HepG2 (cell line): Measurements from ENCODE around the gene RDH14. TPM values are rescaled to one million over a fixed set of nuclear protein-coding genes. Genes with fewer than 3 reads are reported as not detected.
A peak's percentile ranks its signal among the peaks of the same experiment; 100 is the strongest.

ENCODE experiments used
- ATF7 ChIP-seq, 2 experiments: fragments of 450-650 bp in 1 of 2; sonication (generic) in 1 of 2; formaldehyde crosslinking in 1 of 2; IDR thresholded peaks; 2 replicates each; pipeline versions ENCODE4 v1.4.0 to v1.6.1; 2016 to 2020; ENCODE audit warnings: antibody characterized with exemption in 1 of 2, mild to moderate bottlenecking in 1 of 2, missing genetic modification reagents in 1 of 2
- BCL6 ChIP-seq: IDR thresholded peaks from 2 replicates; pipeline ENCODE4 v1.6.1; 2016; ENCODE audit warnings: missing genetic modification reagents, missing compliant biosample characterization
- CEBPB ChIP-seq: IDR thresholded peaks from 2 replicates; pipeline ENCODE4 v1.6.1; 2011; ENCODE audit warnings: low read depth, low read length, improper control_type of control experiment, borderline replicate concordance
- CREBL2 ChIP-seq: sonication (generic); formaldehyde crosslinking; IDR thresholded peaks from 2 replicates; pipeline ENCODE4 v1.8.1; 2023; ENCODE audit warnings: missing genetic modification reagents, mild to moderate bottlenecking, borderline replicate concordance
- FOXK1 ChIP-seq: sonication (generic); formaldehyde crosslinking; IDR thresholded peaks from 2 replicates; pipeline ENCODE4 v1.4.0; 2020; ENCODE audit warnings: low read depth, missing genetic modification reagents, borderline replicate concordance
- HHEX ChIP-seq: IDR thresholded peaks from 2 replicates; pipeline ENCODE4 v1.6.1; 2016; ENCODE audit warnings: control low read depth
- HMGA1 ChIP-seq: sonication (generic); formaldehyde crosslinking; conservative IDR thresholded peaks from 2 replicates; pipeline ENCODE4 v1.4.0; 2020; ENCODE audit warnings: missing genetic modification reagents
- KDM4B ChIP-seq: sonication (generic); formaldehyde crosslinking; IDR thresholded peaks from 2 replicates; pipeline ENCODE4 v1.4.0; 2020; ENCODE audit warnings: missing genetic modification reagents
- MATR3 ChIP-seq: sonication (generic); formaldehyde crosslinking; IDR thresholded peaks from 2 replicates; pipeline ENCODE4 v1.4.0; 2020; ENCODE audit warnings: missing genetic modification reagents
- NFYC ChIP-seq: IDR thresholded peaks from 2 replicates; pipeline ENCODE4 v1.6.1; 2016; ENCODE audit warnings: missing genetic modification reagents, missing compliant biosample characterization
- PHF20 ChIP-seq: sonication (generic); formaldehyde crosslinking; IDR thresholded peaks from 2 replicates; pipeline ENCODE4 v1.5.0; 2020; ENCODE audit warnings: mild to moderate bottlenecking, missing genetic modification reagents
- SAFB2 ChIP-seq: sonication (generic); formaldehyde crosslinking; IDR thresholded peaks from 2 replicates; pipeline ENCODE4 v1.5.1; 2020; ENCODE audit warnings: missing genetic modification reagents, low read depth, mild to moderate bottlenecking, borderline replicate concordance
- TAF15 ChIP-seq: fragments of 200-400 bp; formaldehyde crosslinking; IDR thresholded peaks from one replicate; pipeline ENCODE4 v1.6.1; 2018; ENCODE audit warnings: mild to moderate bottlenecking, low read depth, low read length; ENCODE audit not compliant: poor library complexity, severe bottlenecking
- ZBTB1 ChIP-seq: sonication (generic); formaldehyde crosslinking; IDR thresholded peaks from 2 replicates; pipeline ENCODE4 v1.4.0; 2020; ENCODE audit warnings: missing genetic modification reagents, borderline replicate concordance
- ZBTB3 ChIP-seq: sonication (generic); formaldehyde crosslinking; IDR thresholded peaks from 2 replicates; pipeline ENCODE4 v1.4.0; 2020; ENCODE audit warnings: low read depth, mild to moderate bottlenecking, moderate library complexity, missing genetic modification reagents, borderline replicate concordance
- ZBTB38 ChIP-seq: sonication (generic); formaldehyde crosslinking; IDR thresholded peaks from 2 replicates; pipeline ENCODE4 v1.5.1; 2020; ENCODE audit warnings: mild to moderate bottlenecking, missing genetic modification reagents
- ZFP82 ChIP-seq: sonication (generic); formaldehyde crosslinking; IDR thresholded peaks from 2 replicates; pipeline ENCODE4 v1.5.1; 2020; ENCODE audit warnings: mild to moderate bottlenecking, missing genetic modification reagents, borderline replicate concordance
- ZNF205 ChIP-seq: IDR thresholded peaks from 2 replicates; pipeline ENCODE4 v1.6.1; 2018; ENCODE audit warnings: missing biosample characterization, missing genetic modification reagents
- ZNF367 ChIP-seq: sonication (generic); formaldehyde crosslinking; IDR thresholded peaks from 2 replicates; pipeline ENCODE4 v1.4.0; 2020; ENCODE audit warnings: missing genetic modification reagents, borderline replicate concordance
- ZNF446 ChIP-seq: sonication (generic); formaldehyde crosslinking; IDR thresholded peaks from 2 replicates; pipeline ENCODE4 v1.5.0; 2020; ENCODE audit warnings: mild to moderate bottlenecking, missing genetic modification reagents
- ZNF605 ChIP-seq: sonication (generic); formaldehyde crosslinking; IDR thresholded peaks from 2 replicates; pipeline ENCODE4 v1.8.0; 2022; ENCODE audit warnings: mild to moderate bottlenecking, missing genetic modification reagents
- ZNF720 ChIP-seq: sonication (generic); formaldehyde crosslinking; IDR thresholded peaks from 2 replicates; pipeline ENCODE4 v1.4.0; 2020; ENCODE audit warnings: missing genetic modification reagents
- ZNF724P ChIP-seq: sonication (generic); formaldehyde crosslinking; IDR thresholded peaks from 2 replicates; pipeline ENCODE4 v1.8.0; 2022; ENCODE audit warnings: missing genetic modification reagents, borderline replicate concordance
- ZNF746 ChIP-seq: sonication (generic); formaldehyde crosslinking; IDR thresholded peaks from 2 replicates; pipeline ENCODE4 v1.8.0; 2022; ENCODE audit warnings: mild to moderate bottlenecking, missing genetic modification reagents
- ZNF781 ChIP-seq: sonication (generic); formaldehyde crosslinking; IDR thresholded peaks from 2 replicates; pipeline ENCODE4 v1.5.1; 2020; ENCODE audit warnings: borderline replicate concordance, mild to moderate bottlenecking, missing genetic modification reagents; ENCODE audit errors: not compliant biosample characterization
- polyA plus RNA-seq, 8 experiments: library from polyadenylated mRNA; depleted of rRNA in 3 of 8; stranded (reverse) in 7 of 8; unstranded in 1 of 8; fragments of >200 nt; fragmentation: Illumina TruSeq in 4 of 8; extraction: Trizol in 4 of 8; gene quantifications; 2 replicates each; pipeline versions ENCODE4 v1.2.1 to v1.2.3, GENCODE V29; 2011 to 2016; ENCODE audit warnings: low read depth in 4 of 8, missing spikeins in 1 of 8, mixed read lengths in 1 of 8; ENCODE audit not compliant: insufficient read depth in 1 of 8
- total RNA-seq, 5 experiments: library from RNA; depleted of rRNA; stranded (reverse); fragments of >200 nt; fragmentation: Illumina TruSeq; extraction: Trizol; gene quantifications; 2 replicates each; pipeline ENCODE4 v1.2.3, GENCODE V29; 2016; ENCODE audit warnings: low read depth in 1 of 5
- TF ChIP-seq, protein P1 (sequence below): sonication (generic); formaldehyde crosslinking; conservative IDR thresholded peaks from 2 replicates; pipeline ENCODE4 v1.8.1; 2023; ENCODE audit warnings: missing genetic modification reagents
- TF ChIP-seq, protein P2 (sequence below): sonication (generic); formaldehyde crosslinking; IDR thresholded peaks from 2 replicates; pipeline ENCODE4 v1.4.0; 2020; ENCODE audit warnings: mild to moderate bottlenecking, missing genetic modification reagents
- TF ChIP-seq, protein P3 (sequence below): sonication (generic); formaldehyde crosslinking; IDR thresholded peaks from 2 replicates; pipeline ENCODE4 v1.5.1; 2020; ENCODE audit warnings: missing genetic modification reagents, mild to moderate bottlenecking, borderline replicate concordance

The RDH14 gene
- total and polyA plus RNA-seq, 2 of the 13 experiments (the other 11 are each of a cell fraction or from before 2014, with no cell fraction given): 27.4 to 39.9 TPM

GRCh38 chr2:18520451-18521425 lies 39.7 kb downstream of the RDH14 start (continued):
- TF ChIP-seq CREBL2 (CRISPR knock-in tag) (no peak), BCL6 (no peak), NFYC (CRISPR knock-in tag) (no peak), CEBPB (no peak), ZNF605 (CRISPR knock-in tag) (peak; percentile 31; the same call in 1 of the 2 replicates), ZNF720 (CRISPR knock-in tag) (no peak), MATR3 (CRISPR knock-in tag) (no peak), KDM4B (CRISPR knock-in tag) (0 out of 2 replicates have a peak, but pooled peaks have one; percentile 20), ZNF724P (CRISPR knock-in tag) (no peak), ZNF367 (CRISPR knock-in tag) (no peak), ZBTB38 (CRISPR knock-in tag) (no peak), ZNF746 (CRISPR knock-in tag) (no peak), ZNF446 (CRISPR knock-in tag) (no peak), HMGA1 (CRISPR knock-in tag) (no peak), ZFP82 (CRISPR knock-in tag) (no peak), PHF20 (CRISPR knock-in tag) (no peak), ATF7 (IDR thresholded peaks at IDR 0.05) (no peak), ATF7 (CRISPR knock-in tag; IDR thresholded peaks at IDR 0.05) (no peak), HHEX (CRISPR knock-in tag) (no peak), ZBTB1 (CRISPR knock-in tag) (no peak), ZNF781 (CRISPR knock-in tag) (no peak), SAFB2 (CRISPR knock-in tag) (no peak), ZBTB3 (CRISPR knock-in tag) (no peak), TAF15 (no peak), ZNF205 (CRISPR knock-in tag) (no peak), FOXK1 (peak; percentile 24; the same call in 1 of the 2 replicates)
- TF ChIP-seq, protein P1, sequence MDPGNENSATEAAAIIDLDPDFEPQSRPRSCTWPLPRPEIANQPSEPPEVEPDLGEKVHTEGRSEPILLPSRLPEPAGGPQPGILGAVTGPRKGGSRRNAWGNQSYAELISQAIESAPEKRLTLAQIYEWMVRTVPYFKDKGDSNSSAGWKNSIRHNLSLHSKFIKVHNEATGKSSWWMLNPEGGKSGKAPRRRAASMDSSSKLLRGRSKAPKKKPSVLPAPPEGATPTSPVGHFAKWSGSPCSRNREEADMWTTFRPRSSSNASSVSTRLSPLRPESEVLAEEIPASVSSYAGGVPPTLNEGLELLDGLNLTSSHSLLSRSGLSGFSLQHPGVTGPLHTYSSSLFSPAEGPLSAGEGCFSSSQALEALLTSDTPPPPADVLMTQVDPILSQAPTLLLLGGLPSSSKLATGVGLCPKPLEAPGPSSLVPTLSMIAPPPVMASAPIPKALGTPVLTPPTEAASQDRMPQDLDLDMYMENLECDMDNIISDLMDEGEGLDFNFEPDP: no peak
- TF ChIP-seq, protein P2, sequence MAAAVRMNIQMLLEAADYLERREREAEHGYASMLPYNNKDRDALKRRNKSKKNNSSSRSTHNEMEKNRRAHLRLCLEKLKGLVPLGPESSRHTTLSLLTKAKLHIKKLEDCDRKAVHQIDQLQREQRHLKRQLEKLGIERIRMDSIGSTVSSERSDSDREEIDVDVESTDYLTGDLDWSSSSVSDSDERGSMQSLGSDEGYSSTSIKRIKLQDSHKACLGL (CRISPR knock-in tag): no peak
- TF ChIP-seq, protein P3, sequence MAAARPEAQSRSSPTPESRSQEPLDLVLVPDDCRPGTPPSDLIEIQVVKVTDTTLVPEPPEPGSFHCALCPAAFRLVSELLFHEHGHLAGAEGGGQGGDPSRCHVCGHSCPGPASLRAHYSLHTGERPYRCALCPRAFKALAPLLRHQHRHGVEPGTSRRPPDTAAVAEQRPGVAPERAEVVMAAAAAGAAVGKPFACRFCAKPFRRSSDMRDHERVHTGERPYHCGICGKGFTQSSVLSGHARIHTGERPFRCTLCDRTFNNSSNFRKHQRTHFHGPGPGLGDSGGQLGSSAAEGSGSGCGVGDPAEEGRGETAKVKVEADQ (CRISPR knock-in tag): no peak
